Thyroid gland (tissue), 4 donors: ENCODE measurements around the gene OAS3.

ENCODE experiments used
- POLR2A ChIP-seq, 2 donors: fragments of 450-650 bp; IDR thresholded peaks; one replicate each; pipeline ENCODE4 v1.6.1; 2017; ENCODE audit warnings: antibody characterized with exemption in 2 of 2, mild to moderate bottlenecking in 2 of 2, moderate library complexity in 1 of 2
- TF ChIP-seq, protein P1 (sequence below), 6 experiments: fragments of 200-600 bp in 3 of 6; fragments of 450-650 bp in 3 of 6; sonication (generic) in 3 of 6; IDR thresholded peaks; one replicate each; pipeline ENCODE4 v1.5.1; 2016 to 2019; ENCODE audit warnings: antibody characterized with exemption in 6 of 6, mild to moderate bottlenecking in 2 of 6, inconsistent platforms in 1 of 6, moderate library complexity in 1 of 6

DNA sequence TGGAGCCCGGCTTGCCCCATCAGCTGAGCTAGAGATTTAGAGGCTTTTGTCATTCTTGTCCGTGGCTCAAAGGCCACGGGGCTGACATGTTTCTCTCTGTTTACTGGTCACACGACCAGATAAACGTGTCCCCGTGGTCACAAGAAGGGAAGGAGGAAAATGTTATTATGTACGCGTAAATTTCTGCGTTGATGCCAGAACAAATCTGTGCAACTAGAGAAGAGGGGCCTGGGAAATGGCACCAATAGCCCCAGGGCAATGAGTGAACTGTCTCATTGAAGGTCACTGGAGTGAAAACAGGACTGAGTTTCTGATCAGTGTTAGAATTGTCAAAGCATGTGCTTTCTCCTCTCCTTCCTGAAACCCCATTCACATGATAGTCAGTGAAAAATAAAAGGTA lies 65.4 kb downstream of the OAS3 start:
- TF ChIP-seq, protein P1, sequence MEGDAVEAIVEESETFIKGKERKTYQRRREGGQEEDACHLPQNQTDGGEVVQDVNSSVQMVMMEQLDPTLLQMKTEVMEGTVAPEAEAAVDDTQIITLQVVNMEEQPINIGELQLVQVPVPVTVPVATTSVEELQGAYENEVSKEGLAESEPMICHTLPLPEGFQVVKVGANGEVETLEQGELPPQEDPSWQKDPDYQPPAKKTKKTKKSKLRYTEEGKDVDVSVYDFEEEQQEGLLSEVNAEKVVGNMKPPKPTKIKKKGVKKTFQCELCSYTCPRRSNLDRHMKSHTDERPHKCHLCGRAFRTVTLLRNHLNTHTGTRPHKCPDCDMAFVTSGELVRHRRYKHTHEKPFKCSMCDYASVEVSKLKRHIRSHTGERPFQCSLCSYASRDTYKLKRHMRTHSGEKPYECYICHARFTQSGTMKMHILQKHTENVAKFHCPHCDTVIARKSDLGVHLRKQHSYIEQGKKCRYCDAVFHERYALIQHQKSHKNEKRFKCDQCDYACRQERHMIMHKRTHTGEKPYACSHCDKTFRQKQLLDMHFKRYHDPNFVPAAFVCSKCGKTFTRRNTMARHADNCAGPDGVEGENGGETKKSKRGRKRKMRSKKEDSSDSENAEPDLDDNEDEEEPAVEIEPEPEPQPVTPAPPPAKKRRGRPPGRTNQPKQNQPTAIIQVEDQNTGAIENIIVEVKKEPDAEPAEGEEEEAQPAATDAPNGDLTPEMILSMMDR (IDR thresholded peaks at IDR 0.05): no peak
- no peak for TF ChIP-seq POLR2A (IDR thresholded peaks at IDR 0.05)
